ENCODE results near the gene FAM162A. TPM values are rescaled to one million over a fixed set of nuclear protein-coding genes. Genes with fewer than 3 reads are reported as not detected.

Gene FAM162A
- total RNA-seq, 1 donor from 2014 or later = 14.7 TPM

- no peak for DNase-seq (ENCODE audit: low read depth)
- Histone ChIP-seq H3K4me3 (ENCODE audit: low read depth, low read length) (no peak overlapping the region), H3K36me3 (ENCODE audit: control insufficient read depth, insufficient read depth, low read length) (no peaks in the 10 kb centered on the region), H3K27me3 (ENCODE audit: control insufficient read depth, insufficient read depth, low read length) (no peaks in the 10 kb centered on the region)
- TF ChIP-seq CTCF (IDR thresholded peaks at IDR 0.05; ENCODE audit: insufficient read depth, low read length, severe bottlenecking) = no peak
- FAIRE-seq = no peak
Observed at GRCh38 chr3:122351612-122352011, 32.4 kb upstream of the FAM162A start.

- Histone ChIP-seq H3K36me3 (ENCODE audit: control insufficient read depth, insufficient read depth, low read length) (no peaks in the 10 kb centered on the region), H3K27me3 (ENCODE audit: control insufficient read depth, insufficient read depth, low read length) (no peaks in the 10 kb centered on the region), H3K4me3 (ENCODE audit: low read depth, low read length) (no peak overlapping the region)
- DNase-seq (ENCODE audit: low read depth) (peak; percentile 29), FAIRE-seq (no peak)
- no peak for TF ChIP-seq CTCF (IDR thresholded peaks at IDR 0.05; ENCODE audit: insufficient read depth, low read length, severe bottlenecking)
Observed at GRCh38 chr3:122353215-122353614, 30.8 kb upstream of the FAM162A start.

GRCh38 chr3:122353893-122354401, 30.0 kb upstream of the FAM162A start:
- FAIRE-seq (no peak), DNase-seq (ENCODE audit: low read depth) (no peak)
- TF ChIP-seq CTCF (IDR thresholded peaks at IDR 0.05; ENCODE audit: insufficient read depth, low read length, severe bottlenecking) = no peak
- no peaks in the 10 kb centered on the region for H3K36me3 ChIP-seq (ENCODE audit: control insufficient read depth, insufficient read depth, low read length)
- no peak overlapping the region for H3K4me3 ChIP-seq (ENCODE audit: low read depth, low read length)
- no peaks in the 10 kb centered on the region for H3K27me3 ChIP-seq (ENCODE audit: control insufficient read depth, insufficient read depth, low read length)

GRCh38 chr3:122355612-122356011, 28.4 kb upstream of the FAM162A start:
- FAIRE-seq (peak; percentile 47), DNase-seq (ENCODE audit: low read depth) (no peak)
- no peaks in the 10 kb centered on the region for H3K36me3 ChIP-seq (ENCODE audit: control insufficient read depth, insufficient read depth, low read length)
- no peak for TF ChIP-seq CTCF (IDR thresholded peaks at IDR 0.05; ENCODE audit: insufficient read depth, low read length, severe bottlenecking)
- H3K4me3 ChIP-seq (ENCODE audit: low read depth, low read length) = no peak overlapping the region
- H3K27me3 ChIP-seq (ENCODE audit: control insufficient read depth, insufficient read depth, low read length) = no peaks in the 10 kb centered on the region

GRCh38 chr3:122356402-122356801, 27.6 kb upstream of the FAM162A start:
- peak; percentile 69 for TF ChIP-seq CTCF (IDR thresholded peaks at IDR 0.05; ENCODE audit: insufficient read depth, low read length, severe bottlenecking)
- Histone ChIP-seq H3K27me3 (ENCODE audit: control insufficient read depth, insufficient read depth, low read length) (no peaks in the 10 kb centered on the region), H3K36me3 (ENCODE audit: control insufficient read depth, insufficient read depth, low read length) (no peaks in the 10 kb centered on the region), H3K4me3 (ENCODE audit: low read depth, low read length) (no peak overlapping the region)
- DNase-seq (ENCODE audit: low read depth) = peak; percentile 65
- FAIRE-seq = no peak
